Jurkat, Clone E6-1 (cell line): ENCODE data around the gene GPR132.
A peak's percentile ranks its signal among the peaks of the same experiment; 100 is the strongest.
"Not testable (repeated sequence)": the region's sequence is repeated elsewhere in the genome, so short reads cannot be mapped to it uniquely, and the experiment has no call there.

Experiments used
- DNase-seq: peaks from one replicate; pipeline ENCODE4 v3.0.0-alpha.2; 2011; ENCODE audit warnings: low read depth, low spot score
- H3K4me3 ChIP-seq: 2 replicates; pipeline ENCODE4 v1.5.1; 2011; ENCODE audit warnings: mild to moderate bottlenecking, low read length, control low read depth, moderate library complexity

The GPR132 gene

DNA sequence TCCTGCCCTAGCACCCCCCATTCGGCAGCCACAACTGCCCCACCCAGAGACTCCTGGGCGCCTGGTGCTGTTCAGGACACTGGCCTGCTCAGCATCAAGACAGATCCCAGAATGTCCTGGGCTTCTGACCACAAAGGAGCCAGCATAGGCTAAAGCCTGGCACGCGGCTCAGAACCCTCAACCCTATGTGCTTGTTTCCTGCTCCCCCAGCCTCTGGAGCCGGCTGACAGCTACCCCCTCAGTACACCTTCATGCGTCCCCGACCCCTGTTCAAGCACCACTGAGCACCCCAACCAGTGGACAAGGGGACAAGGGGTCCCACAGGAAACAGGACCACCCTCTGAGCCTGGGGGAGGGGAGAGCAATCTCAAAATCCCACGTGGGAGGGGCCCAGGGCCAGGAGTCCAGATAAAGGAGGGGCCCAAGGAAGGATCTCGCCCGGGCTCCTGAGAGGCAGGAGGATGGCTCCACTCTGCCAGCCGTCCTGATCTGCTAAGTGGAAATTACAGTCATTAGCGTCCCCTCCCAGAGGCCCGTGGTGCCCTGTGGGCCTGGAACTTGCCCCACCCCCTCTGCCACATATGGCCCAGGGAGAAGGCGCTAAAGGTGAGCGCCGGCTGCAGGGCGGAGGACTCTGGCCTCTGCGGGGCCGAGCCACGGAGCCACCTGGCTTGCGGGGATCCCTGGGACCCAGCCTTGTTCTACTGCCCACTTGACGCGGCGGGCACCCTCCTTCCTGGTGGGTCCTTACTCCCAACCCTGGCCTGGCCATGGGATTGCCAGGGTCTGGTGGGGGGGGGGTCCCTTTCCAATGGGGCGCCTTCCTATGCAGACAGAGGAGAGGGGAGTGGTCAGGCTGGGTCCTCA, 27.2 kb upstream of the GPR132 start:
- peak overlapping the region; percentile 58 for H3K4me3 ChIP-seq
- DNase-seq, result no peak

DNA sequence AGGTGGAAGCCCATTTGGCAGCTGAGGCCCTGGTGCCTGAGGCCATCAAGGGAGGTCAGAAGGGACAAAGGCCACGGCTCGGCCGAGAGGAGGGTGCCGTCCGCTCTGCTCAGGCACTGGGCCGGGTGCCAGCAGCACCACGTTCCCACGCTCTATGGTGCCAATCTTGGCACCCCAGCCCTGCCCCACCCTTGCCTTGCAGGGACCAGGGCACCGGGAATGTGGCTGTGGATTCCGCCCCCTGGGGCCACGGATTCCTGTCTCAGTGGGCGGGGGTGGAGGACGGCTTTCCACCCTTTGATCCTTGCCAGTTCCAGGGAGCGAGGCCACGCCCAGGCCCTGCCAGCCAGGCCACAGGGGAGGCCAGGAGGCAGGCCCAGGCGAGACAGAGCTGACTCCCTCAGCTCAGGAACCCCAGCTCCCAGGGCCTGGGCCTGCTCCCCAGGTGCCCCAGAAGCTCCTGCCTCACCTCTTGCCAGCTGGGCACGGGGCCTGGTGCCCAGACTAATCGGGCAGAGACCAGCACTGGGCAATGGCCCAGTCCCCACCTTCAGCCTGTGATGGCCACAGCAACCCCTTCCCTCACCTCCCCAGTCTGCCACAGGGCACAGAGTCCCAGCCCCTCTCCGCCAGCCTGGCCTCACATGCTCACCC, 26.4 kb upstream of the GPR132 start:
- no peak overlapping the region for H3K4me3 ChIP-seq
- no peak for DNase-seq

DNA sequence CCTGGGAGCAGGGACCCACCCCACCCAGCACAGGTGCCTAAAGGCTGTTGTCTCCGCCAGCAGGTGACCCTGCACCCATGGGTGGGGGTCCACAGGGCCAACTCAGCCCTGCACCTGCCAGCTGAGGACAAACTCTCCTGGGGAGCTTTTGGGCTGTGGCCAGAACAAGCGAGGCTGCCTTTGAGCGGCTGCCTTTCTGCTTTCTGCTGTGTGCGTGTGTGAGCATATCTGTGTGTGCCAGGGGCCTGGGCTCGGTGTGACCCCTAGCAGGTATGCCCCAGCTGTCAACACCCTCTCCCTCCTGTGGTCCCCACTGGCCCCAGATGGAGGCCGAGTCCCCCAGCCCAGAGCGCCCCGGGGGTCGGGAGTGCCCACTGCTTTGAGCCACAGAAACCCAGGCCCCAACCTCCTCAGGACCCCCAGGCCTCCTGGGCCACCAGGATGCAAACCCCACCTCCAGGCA, 25.9 kb upstream of the GPR132 start:
- H3K4me3 ChIP-seq, result no peak overlapping the region
- DNase-seq, result no peak

- DNase-seq, result peak; percentile 58
- H3K4me3 ChIP-seq, result no peak overlapping the region
Observed at GRCh38 chr14:105090493-105091053, 25.3 kb upstream of the GPR132 start.

DNA sequence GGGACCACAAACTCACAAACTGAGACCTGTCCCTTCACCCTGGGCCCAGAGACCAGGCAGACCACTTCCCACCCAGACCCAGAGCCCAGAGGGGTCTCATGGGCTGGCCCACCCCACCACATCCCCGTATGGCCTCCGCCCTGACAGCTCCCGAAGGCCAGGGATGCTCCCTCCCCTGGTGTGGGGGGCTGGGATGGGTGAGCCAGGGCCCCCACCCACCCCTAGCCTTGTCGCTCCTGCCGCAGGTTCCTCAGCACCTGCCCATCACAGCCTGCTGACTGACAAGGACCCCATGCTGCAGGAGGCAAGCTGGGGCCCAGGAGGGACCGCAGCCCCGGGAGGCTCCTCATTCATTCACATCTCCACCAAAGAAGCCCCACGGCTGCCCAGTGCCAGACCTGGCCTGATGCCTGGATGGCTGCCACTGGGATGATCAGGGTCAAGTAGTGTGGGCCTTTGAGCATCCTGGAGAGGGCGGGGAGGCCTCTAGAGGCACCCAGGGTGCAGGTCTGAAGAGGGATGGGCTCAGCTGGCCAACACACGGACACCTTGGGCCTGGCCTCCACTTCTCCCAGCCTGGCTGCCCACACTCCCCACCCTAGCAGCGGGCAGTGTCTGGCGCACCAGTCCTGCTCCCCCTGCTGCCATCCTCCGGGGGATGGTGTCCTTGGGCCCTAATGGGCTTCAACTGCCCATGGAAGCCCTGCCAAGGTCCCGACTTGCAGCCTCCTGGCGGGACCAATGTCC, 24.7 kb upstream of the GPR132 start:
- no peak overlapping the region for H3K4me3 ChIP-seq
- no peak for DNase-seq

- no peak overlapping the region for H3K4me3 ChIP-seq
- DNase-seq, result no peak
Observed at GRCh38 chr14:105088812-105089745, 23.8 kb upstream of the GPR132 start.

DNA sequence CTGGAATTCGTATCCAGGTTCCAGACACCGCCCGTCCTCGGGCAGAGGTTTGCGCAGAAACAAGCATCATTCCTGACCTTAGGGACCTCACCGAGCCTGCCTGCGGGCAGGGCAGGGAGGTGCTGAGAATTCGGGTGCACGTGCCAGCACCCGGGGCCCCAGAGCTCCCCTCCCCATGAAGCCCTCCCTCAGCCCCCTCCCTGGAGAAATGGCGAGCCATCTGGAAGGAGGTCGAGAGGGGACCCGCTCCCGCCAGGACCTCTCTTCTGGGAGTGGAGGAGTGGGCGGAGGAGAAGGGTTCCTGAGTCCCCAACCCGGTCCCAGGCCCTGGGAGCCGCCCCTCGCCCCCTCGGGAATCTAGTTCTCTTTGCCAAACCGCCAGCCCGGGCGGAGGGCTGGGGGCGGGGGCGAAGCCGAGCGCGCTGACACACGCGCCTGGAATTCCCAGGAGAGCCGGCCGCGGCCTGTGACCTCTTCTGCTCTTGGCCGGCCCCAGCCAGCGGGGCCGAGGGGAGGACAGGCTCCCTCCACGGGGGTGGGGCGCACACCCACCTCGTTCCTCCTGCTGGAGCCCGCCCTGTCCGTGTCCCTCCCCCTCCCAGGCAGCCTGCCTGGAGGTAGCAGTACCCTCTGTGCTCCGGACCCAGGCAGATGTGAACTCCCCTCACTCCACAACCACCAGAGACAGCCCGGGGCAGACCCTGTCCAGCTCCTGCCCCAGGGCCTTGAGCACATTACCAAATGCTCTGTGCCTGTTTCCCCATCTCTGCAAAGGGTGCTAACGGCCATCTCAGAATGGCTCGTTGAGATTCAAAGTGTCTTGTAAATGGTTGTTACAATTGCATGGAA, 23.0 kb upstream of the GPR132 start:
- DNase-seq, result no peak
- no peak overlapping the region for H3K4me3 ChIP-seq

DNA sequence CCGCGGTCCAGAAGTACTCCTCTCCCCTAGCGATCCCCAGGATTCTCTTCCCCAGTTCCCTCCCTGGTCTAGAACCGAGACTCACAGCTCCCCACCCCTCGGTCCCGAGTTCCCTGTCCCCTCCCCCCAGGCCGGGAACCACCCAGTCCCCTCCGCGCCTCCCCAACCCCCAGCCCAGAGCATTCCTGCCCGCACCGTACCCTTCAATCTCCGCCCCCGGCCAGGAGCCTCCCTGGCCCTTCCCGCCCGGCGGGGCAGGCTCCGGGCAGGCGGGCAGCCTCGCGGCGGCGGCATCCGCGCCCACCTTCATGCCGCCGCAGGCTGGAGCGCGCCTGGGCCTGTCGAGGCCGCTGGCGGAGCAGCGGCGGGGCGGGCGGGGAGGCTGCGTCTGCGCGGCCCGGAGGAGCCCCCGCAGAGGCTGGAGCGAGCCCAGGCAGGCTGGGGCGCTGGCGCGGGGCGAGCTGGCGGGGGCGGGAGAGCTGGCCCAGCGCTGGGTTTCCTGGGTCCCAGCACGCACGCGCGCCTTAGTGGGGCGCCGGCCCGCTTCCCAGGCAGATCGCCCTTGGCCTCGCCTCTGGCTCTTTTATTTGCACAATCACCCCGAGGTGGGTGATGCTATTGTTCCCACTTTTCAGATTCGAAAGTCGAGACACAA, 22.2 kb upstream of the GPR132 start:
- peak overlapping the region; percentile 53 for H3K4me3 ChIP-seq
- DNase-seq, result no peak

DNA sequence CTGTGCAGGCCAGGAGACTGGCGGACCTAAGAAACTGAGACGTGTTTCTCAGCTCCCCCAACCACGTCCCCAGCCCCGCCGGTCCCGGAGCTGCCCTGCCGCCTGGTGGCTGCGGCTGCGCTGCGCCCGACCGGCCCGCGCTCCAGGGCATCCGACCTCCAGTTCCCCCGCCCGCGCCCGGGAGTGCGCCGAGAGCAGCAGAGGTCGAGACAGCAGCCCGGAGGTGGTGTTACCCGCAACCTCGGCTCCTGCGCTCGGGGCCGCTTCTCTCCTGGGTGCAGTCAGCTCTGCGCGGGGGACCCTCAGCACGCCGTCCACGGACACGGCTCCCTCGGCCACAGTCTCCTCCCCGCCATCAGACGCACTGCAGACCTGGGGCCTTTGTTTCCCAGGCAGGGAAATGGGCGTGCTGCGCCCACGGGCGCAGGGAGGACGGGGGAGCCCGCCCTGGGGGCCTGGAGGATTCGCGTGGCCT, 21.6 kb upstream of the GPR132 start:
- peak; percentile 54 for DNase-seq
- peak overlapping the region; percentile 53 for H3K4me3 ChIP-seq

GRCh38 chr14:105085766-105086165, 20.5 kb upstream of the GPR132 start:
- no peak overlapping the region for H3K4me3 ChIP-seq
- no peak for DNase-seq

GRCh38 chr14:105084741-105085571, 19.7 kb upstream of the GPR132 start:
- no peak for DNase-seq
- no peak overlapping the region for H3K4me3 ChIP-seq

DNA sequence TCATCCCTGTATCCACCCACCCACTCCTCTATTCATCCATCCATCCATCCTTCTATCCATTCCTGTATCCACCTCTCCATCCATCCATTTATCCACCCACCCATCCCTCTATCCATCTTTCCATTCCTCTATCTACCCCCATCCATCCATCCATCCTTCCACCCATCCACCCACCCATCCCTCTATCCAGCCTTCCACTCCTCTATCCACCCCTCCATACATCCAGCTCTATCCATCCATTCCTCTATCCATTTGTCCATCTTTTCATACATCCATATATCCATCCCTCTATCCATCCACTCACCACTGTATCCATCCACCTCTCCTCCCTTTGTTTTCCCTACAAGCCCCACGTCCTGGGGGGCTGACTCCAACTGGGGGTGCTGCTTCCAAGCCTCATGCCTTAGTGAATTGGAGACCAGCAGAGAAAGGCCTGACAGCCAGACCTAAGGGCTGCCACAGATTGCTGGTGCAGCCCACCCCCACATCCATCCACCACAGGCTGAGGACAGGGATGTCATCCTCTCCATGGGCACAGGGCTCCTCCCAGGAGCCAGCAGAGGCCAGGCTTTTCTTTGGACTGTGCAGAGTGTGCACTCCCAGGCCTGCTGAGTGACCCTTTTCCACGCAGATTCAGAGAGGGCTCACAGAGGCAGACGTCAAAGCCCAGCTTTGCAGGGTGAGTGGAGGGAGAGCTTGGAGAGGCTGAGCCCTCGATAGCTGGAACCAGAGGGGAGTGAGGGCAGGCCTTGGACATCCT, 18.9 kb upstream of the GPR132 start:
- no peak for DNase-seq
- no peak overlapping the region for H3K4me3 ChIP-seq

DNA sequence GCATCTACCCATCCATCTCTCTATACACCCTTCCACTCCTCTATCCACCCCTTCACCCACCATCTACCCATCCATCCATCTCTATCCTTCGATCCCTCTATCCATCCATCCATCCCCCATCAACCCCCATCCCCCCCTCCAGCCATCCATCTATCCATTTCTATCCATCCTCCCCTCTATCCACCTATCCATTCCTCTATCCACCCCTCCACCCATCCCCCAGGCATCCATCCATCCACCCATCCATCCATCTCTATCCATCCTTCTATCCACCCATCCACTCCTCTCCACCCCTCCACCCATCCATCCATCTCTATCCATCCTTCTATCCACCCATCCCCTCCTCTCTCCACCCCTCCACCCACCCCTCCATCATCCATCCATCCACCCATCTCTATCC, 17.5 kb upstream of the GPR132 start:
- DNase-seq, result no peak
- no peak overlapping the region for H3K4me3 ChIP-seq

- not testable (repeated sequence) for DNase-seq, H3K4me3 ChIP-seq
Observed at GRCh38 chr14:105081473-105081872, 16.2 kb upstream of the GPR132 start.

DNA sequence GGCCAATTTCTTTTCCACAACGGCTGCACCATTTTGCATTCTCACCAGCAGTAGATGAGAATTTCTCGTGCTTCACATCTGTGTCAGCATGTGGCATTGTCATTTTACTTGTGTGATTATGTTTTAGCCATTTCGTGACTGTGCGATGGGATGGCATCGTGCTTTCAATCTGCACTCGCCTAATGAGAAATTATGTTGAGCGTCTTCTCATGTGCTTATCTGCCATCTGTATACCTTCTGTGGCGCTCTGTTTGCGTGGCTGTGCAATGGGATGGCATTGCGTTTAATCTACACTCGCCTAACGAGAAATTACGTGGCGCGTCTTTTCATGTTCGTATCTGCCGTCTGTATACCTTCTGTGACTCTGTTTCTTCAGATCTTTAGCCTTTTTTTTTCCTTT, 14.9 kb upstream of the GPR132 start:
- no peak for DNase-seq
- H3K4me3 ChIP-seq, result no peak overlapping the region

DNA sequence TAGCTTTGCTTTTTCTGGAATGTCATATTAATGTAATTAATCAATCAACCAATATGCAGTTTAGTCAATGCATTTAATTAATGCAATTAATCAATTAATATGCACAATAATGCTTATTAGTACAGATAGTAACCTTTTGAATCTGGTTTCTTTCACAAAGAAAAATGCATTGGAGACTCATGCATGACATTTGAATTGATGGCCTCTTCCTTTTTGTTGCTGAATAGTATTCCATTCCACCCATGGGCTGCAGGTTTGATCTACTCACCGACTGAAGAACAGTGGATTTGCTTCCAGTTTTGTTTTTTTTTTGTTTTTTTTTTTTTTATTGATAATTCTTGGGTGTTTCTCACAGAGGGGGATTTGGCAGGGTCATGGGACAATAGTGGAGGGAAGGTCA, 13.1 kb upstream of the GPR132 start:
- H3K4me3 ChIP-seq, result no peak overlapping the region
- no peak for DNase-seq
